Measurements from ENCODE around the gene ETV3. TPM values are rescaled to one million over a fixed set of nuclear protein-coding genes. Genes with fewer than 3 reads are reported as not detected.

ETV3 gene
- total RNA-seq, 1 donor, result 15.9 TPM

DNA sequence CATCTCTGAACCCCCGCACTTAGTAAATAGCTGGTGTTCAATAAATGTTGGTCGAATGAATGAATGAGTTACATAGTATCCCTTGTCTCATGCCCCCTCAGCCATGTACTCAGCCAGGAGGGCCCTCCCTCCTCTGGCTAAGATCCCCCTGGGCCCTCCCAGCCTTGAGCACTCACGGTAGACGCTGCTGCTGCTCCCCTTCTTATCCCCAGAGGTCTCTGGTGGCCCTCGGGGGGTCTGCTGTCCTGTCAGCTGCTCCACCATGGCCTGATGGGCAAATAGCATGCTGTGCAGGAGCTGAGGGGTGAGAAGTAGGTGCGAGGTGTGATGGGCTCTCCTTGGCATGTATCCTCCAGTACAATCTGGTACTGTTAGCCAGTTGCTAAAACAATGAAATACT lies 40.5 kb downstream of the ETV3 start:
- DNase-seq (ENCODE audit: low read depth in 2 of 3, low spot score in 2 of 3), result no peak

DNA sequence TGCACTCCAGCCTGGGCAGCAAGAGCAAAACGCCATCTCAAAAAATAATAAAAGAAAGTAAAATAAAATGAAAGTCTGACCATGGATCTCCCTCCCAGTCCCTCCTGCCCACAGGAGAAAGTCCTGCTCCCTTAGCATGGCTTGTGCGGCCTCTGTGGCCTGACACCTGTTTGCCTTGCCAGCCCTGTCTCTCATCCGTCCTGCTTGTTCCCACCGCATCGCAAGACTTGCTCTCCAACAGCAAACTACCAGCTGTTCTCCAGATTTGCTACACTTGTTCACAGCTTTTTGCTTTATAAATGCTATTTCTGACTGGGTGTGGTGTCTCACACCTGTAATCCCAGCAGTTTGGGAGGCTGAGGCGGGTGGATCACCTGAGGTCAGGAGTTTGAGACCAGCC lies 41.3 kb downstream of the ETV3 start:
- no peak for DNase-seq (ENCODE audit: low read depth in 2 of 3, low spot score in 2 of 3)

GRCh38 chr1:157095551-157095950 lies 42.6 kb downstream of the ETV3 start:
- no peak for DNase-seq (ENCODE audit: low read depth in 2 of 3, low spot score in 2 of 3)

GRCh38 chr1:157095091-157095490 lies 43.1 kb downstream of the ETV3 start:
- no peak for DNase-seq (ENCODE audit: low read depth in 2 of 3, low spot score in 2 of 3)

GRCh38 chr1:157092831-157093230 lies 45.4 kb downstream of the ETV3 start:
- DNase-seq (ENCODE audit: low read depth in 2 of 3, low spot score in 2 of 3), result no peak

DNA sequence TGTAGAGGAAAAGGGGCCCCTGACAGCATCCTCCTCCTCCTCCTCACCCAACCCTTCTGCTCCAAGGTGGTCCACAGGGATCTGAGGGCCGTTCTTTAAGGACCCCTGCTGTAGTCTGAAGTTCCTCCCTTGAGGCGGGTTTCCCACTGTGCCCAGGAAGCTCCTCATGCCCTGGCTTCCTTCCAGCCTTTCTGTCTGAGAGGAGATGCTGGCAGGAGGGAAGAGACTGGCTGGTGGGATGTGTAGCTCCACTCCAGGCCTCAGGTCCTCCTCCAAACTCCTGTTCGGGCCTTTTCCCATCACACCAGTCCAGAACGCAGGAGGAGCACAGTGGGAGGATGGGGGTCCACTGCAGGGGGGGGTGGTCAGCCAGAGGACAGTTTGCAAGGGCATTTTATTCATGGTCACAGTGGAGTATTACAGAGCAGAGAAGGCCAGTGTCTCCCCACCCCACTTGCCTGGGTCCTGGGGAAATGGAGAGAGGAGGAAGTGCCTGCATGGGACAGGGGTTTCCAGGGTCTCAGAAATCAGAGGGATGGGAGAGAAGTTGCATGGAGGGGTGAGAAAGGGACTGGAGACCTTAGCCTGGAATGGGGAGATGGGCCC lies 46.4 kb downstream of the ETV3 start:
- DNase-seq (ENCODE audit: low read depth in 2 of 3, low spot score in 2 of 3), result no peak

DNA sequence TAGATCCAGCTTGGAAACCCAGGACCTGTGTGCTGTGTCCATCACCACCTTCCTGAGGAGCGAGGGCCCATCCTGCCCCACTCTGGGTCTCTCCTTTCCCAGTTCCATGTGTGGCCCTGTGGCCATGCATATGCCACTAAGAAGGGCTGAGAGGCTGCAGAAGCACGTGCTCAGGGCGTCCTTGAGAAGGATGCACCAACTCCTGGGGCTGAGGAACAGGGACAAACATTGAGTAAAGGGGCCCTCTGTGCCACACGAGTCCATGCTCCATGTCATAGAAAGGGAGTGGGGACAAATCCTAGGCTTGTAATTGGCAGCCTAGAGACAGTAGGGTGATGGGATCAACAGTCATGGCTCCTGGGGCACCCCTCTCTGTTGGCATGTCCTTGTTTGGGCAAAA lies 47.0 kb downstream of the ETV3 start:
- no peak for DNase-seq (ENCODE audit: low read depth in 2 of 3, low spot score in 2 of 3)

- DNase-seq (ENCODE audit: low read depth in 2 of 3, low spot score in 2 of 3), result no peak
These were observed 47.4 kb downstream of the ETV3 start for GRCh38 chr1:157090771-157091170.

GRCh38 chr1:157090196-157090647 lies 48.0 kb downstream of the ETV3 start:
- peak; percentile 69 to 85 (median 74) for DNase-seq (ENCODE audit: low read depth in 2 of 3, low spot score in 2 of 3)

GRCh38 chr1:157089789-157090188 lies 48.4 kb downstream of the ETV3 start:
- no peak for DNase-seq (ENCODE audit: low read depth in 2 of 3, low spot score in 2 of 3)

GRCh38 chr1:157088607-157089006 lies 49.6 kb downstream of the ETV3 start:
- DNase-seq (ENCODE audit: low read depth in 2 of 3, low spot score in 2 of 3), result no peak

- no peak for DNase-seq (ENCODE audit: low read depth in 2 of 3, low spot score in 2 of 3)
These were observed 51.2 kb downstream of the ETV3 start for GRCh38 chr1:157087030-157087429.

GRCh38 chr1:157086299-157086698 lies 51.9 kb downstream of the ETV3 start:
- no peak for DNase-seq (ENCODE audit: low read depth in 2 of 3, low spot score in 2 of 3)

DNA sequence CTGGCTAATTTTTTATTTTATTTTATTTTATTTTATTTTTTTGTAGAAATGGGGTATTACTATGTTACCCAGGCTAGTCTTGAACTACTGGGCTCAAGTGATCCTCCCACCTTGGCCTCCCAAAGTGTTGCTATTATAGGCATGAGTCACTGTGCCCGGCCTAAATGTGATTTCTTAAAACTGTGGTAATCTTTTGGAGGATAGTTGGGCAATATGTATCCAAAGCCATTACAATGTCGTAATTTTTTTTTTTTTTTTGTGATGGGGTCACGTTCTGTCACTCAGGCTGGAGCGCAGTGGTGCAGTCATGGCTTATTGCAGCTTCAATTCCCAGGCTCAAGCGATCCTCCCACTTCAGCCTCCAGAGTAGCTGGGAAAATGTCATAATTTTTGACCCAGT lies 52.8 kb downstream of the ETV3 start:
- DNase-seq (ENCODE audit: low read depth in 2 of 3, low spot score in 2 of 3), result no peak

DNA sequence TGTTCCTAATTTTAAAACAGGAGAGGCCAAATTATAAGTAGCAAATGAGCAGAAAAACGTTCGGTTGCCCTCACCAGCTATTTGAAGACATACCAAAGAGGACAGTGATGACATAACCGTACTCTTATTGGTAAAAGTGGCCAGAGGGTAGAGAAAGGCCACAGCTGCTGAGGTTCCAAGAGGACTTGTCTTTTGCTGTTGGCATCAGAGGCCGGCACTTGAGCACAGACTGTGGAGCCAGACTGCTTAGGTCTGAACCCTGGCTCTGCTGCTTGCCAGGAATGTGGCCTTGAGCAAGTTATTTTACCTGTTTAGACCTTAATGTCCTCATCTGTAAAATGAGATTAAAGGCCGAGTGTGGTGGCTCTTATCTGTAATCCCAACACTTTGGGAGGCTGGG lies 53.5 kb downstream of the ETV3 start:
- no peak for DNase-seq (ENCODE audit: low read depth in 2 of 3, low spot score in 2 of 3)

- DNase-seq (ENCODE audit: low read depth in 2 of 3, low spot score in 2 of 3), result no peak
These were observed 56.5 kb downstream of the ETV3 start for GRCh38 chr1:157081707-157082106.

GRCh38 chr1:157080714-157081113 lies 57.5 kb downstream of the ETV3 start:
- DNase-seq (ENCODE audit: low read depth in 2 of 3, low spot score in 2 of 3), result no peak

- no peak for DNase-seq (ENCODE audit: low read depth in 2 of 3, low spot score in 2 of 3)
These were observed 60.8 kb downstream of the ETV3 start for GRCh38 chr1:157077394-157077793.

DNA sequence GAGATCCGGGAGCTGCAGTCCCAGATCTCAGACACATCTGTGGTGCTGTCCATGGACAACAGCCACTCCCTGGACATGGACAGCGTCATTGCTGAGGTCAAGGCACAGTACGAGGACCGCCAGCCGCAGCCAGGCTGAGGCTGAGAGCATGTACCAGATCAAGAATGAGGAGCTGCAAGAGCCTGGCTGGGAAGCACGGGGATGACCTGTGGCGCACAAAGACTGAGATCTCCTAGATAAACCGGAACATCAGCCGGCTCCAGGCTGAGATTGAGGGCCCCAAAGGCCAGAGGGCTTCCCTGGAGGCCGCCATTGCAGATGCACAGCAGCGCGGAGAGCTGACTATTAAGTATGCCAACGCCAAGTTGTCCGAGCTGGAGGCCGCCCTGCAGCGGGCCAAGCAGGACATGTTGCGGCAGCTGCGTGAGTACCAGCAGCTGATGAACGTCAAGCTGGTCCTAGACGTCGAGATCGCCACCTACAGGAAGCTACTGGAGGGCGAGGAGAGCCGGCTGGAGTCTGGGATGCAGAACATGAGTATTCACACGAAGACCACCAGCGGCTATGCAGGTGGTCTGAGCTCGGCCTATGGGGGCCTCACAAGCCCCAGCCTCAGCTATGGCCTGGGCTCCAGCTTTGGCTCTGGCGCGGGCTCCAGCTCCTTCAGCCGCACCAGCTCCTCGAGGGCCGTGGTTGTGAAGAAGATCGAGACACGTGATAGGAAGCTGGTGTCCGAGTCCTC lies 64.1 kb downstream of the ETV3 start:
- DNase-seq (ENCODE audit: low read depth in 2 of 3, low spot score in 2 of 3), result peak in 2 of 3 donors; percentile 44 to 68
